VCaP (cell line): ENCODE data around the gene BRD4.

Experiments
- H3K27ac ChIP-seq: fragments of 450-650 bp; 2 replicates; pipeline ENCODE4 v1.5.1; 2017
- TF ChIP-seq, protein P1 (sequence below): fragments of 450-650 bp; conservative IDR thresholded peaks from 2 replicates; pipeline ENCODE4 v1.5.1; 2017; ENCODE audit warnings: mild to moderate bottlenecking, moderate library complexity

Gene BRD4

DNA sequence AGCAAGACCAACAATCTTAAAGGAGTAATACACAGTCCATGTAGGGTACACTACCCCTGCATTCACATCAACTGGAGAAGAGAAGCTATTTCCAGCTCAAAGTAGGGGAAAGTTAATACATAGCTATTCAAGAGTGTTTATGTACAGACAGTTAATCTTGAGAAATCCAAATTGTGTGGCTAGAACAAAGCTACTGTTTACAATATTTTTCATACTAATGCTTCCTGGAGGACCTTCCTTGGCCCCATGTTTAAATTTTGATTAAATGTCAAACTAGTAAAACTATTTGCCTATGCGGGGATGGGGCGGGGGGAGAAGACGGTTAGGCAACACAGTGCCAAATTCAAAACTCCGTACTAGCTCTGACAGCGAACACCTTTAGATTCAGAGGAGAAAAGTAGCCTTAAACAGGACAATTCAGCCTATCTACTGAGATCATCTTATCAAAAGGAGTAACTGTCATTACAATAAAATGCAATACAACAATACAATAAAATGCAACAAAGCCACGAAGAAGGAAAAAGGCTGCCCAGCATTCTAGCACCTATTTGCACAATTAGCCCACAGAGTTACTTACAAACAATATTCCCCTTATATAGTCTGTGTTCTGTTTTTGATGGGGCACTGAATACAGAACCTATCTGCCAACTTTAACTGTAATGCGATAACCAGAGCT is 29.1 kb downstream of the BRD4 start:
- TF ChIP-seq, protein P1, sequence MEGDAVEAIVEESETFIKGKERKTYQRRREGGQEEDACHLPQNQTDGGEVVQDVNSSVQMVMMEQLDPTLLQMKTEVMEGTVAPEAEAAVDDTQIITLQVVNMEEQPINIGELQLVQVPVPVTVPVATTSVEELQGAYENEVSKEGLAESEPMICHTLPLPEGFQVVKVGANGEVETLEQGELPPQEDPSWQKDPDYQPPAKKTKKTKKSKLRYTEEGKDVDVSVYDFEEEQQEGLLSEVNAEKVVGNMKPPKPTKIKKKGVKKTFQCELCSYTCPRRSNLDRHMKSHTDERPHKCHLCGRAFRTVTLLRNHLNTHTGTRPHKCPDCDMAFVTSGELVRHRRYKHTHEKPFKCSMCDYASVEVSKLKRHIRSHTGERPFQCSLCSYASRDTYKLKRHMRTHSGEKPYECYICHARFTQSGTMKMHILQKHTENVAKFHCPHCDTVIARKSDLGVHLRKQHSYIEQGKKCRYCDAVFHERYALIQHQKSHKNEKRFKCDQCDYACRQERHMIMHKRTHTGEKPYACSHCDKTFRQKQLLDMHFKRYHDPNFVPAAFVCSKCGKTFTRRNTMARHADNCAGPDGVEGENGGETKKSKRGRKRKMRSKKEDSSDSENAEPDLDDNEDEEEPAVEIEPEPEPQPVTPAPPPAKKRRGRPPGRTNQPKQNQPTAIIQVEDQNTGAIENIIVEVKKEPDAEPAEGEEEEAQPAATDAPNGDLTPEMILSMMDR, result no peak
- H3K27ac ChIP-seq, result peak overlapping the region; percentile 86

DNA sequence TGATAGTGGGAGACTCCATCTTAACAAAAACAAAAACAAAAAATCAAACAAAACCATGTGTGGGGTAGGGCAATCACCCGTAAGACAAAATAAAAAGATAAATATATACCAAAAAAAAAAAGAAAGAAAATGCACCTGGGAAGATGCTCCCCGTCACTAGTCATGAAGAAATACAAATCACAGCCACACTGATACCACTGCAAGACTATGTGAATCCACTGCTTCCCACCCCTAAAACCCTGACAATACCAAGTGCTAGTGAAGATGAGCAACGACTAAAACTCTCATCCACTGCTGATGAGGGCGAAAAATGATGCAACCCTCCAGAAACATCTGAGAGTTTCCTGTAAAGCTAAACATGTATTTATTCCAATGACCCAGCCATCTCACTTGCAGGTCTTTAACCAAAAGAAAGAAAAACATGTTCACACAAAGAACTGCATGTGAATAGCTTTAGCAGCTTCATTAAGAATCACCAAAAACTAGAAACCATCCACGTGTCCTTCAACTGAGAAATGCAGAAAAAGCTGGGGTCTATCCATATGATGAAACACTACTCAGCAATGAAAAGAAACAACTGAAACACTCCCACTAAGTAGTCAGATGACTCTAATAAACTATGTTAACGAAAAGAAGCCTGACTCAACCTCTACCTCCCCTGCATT is 31.7 kb downstream of the BRD4 start:
- TF ChIP-seq, protein P1, result no peak
- H3K27ac ChIP-seq, result peak overlapping the region; percentile 3; the same call in 1 of the 2 replicates

DNA sequence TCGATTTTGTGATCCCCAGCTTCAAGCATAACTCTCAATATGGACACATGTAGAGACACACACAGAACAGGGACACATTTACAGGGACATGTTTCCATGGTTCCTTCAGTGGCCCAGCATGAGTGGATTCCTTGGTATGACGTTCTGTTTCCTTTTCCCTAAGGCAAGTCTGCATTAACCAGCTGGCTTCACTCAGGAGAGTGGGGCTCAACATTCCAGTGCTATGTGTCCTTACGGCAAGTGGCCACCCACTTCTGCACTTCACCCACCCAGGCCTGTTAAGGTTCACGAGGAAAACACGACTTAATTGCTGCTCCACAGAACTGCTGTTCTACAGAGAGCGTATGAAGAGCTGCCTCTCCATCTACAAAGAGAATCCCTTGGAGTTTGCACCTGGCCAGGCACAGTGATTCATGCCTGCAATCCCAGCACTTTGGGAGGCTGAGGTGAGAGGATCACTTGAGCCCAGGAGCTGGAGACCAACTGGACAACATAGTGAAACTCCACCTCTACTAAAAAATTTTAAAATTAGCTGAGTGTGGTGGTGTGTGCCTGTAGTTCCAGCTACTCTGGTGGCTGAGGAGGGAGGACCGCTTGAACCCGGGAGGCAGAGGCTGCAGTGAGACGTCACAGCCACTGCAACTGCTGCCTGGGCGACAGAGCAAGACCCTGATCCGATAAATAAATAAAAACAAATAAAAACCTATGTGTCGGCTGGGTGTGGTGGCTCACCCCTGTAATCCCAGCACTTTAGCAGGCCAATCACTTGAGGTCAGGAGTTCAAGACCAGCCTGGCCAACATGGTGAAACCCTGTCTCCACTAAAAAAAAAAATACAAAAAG is 32.5 kb downstream of the BRD4 start:
- H3K27ac ChIP-seq, result 0 out of 2 replicates have a peak overlapping the region, but pooled peaks have one; percentile 3
- TF ChIP-seq, protein P1, result no peak

DNA sequence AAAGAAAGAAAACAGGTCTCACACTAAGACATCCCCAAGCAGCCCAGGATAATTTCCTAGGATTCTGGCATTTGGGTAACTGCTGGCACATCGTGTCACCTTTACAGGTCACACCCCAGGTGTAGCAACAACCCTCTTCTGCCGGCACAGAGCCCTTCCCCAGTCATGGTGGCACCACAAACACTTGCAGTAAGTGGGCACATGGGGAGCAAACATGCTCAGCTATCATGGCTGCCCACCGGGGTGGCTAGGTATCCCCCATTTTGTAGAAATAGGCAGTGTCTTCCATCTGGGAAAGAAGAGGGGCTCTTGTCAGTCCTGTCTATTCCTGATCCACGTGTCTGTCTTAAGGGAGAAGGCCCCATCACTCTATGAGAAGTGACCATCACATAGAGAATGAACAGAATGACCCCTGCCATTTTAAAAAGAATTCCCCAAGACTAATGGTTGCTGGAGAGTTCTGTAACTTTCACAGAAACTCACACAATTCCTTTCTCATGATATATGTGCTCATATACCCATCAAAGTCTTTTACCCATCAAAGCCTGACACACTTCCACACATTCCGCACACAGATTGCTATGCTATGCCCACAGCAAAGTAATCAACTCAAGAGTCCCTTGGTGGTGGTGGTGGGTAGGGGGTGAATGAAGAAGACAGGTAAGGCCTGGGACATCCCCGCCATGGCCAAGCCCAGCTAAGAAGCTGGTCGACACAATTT is 33.3 kb downstream of the BRD4 start:
- TF ChIP-seq, protein P1, result no peak
- no peak overlapping the region for H3K27ac ChIP-seq

DNA sequence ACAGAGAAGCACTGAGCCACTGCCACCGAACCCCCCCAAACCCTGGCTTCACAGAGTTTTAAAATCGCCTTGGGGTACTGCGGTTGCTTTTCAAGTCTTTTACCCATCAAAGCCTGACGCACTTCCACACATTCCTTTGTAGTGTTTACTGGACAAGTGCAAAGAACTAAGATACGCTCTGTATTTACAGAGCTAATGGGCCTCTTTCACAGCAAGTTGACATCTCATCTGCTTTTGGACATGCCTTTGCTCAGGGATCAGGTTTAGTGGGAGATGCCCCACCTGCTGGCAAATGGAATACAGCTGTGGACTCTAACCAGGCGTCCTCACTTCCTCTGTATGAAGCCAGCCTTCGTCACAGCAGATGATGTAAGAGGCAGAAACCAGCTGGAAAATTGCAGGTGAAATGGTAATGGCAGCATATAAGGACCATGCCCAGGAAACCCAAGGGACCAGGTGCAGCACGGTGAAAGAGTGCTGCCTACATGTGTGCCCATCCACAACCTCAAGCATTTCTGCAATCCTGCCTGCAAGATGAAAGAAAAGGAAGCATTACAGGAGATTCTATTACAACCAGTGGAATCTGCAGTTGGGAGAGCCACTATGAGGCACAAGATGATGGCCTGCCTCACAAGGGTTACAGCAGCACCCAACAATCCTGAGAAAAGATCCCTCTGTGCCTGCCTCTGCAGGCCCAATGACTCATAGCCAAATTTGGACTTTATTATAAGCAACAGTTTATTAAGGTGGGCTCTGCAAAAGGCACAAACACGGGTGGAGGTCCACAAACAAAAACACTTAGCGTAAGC is 34.7 kb downstream of the BRD4 start:
- peak overlapping the region; percentile 51 for H3K27ac ChIP-seq
- TF ChIP-seq, protein P1, result peak; percentile 33

DNA sequence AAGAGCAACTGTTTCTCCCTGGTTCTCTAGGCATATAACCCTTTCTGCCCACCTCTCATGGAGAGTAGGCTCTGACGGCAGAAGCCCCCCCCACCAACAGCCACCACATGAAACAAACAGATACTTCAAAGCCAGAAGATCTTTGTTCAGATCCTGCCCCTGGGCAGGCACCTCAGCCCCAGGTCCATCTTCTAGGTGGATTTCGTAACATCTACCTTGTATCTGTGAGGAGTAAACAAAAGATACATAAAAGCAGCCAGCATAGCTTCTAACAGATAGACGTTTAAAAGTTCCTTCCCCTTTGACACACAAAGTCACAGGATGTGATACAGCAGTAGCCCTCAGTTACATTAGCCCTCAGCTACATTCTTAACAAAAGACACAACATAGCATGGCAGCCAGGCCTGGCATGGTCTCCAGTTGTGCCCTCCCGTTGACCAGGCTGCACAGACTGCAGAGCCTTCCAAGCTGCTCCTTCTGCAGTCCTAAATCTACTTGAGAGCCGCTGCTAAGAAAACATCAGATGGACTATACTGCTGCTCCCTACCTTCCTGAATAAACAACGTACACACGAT is 35.4 kb downstream of the BRD4 start:
- H3K27ac ChIP-seq, result peak overlapping the region; percentile 51
- TF ChIP-seq, protein P1, result no peak
